K562 (cell line): ENCODE results near the gene CFAP251. TPM values are rescaled to one million over a fixed set of nuclear protein-coding genes. Genes with fewer than 3 reads are reported as not detected.

Experiments
- ATAC-seq: fragments of 200-7000 bp; cut with Tn5 transposase; 3 replicates; pipeline ENCODE4 v1.9.1; 2020; ENCODE audit warnings: moderate library complexity
- BruUV-seq: library from RNA; stranded (reverse); fragments of 400-500 nt; replicated peaks from 2 replicates; lab custom pipeline; 2021; lab: Mats Ljungman, UMichigan
- CTCF ChIA-PET: fragments of 300-600 bp; formaldehyde crosslinking; extraction: SDS; loops from one replicate; lab custom pipeline; 2021; ENCODE audit warnings: low intra/inter-chr PET ratio; lab: Yijun Ruan, JAX
- POLR2A ChIA-PET: fragments of 300-600, 350-650 bp; sonication (Branson Sonifier 250); formaldehyde crosslinking; extraction: SDS; loops from one replicate; lab custom pipeline; 2021; ENCODE audit warnings: antibody characterized with exemption, inconsistent platforms; lab: Yijun Ruan, JAX
- DNase-seq, 4 experiments: peaks; one replicate each; pipeline versions ENCODE4 v3.0.0 to v3.0.0-alpha.2; 2011 to 2018; ENCODE audit warnings: low spot score in 3 of 4, mixed read lengths in 3 of 4; ENCODE audit errors: extremely low read depth in 1 of 4
- FAIRE-seq: peaks from 2 replicates; lab custom pipeline; 2011; peaks lifted over from hg19 to GRCh38; lab: Jason Lieb, UNC
- H2AFZ ChIP-seq: 2 replicates; pipeline ENCODE4 v1.6.0; 2011; ENCODE audit warnings: low read depth, low read length, control low read depth, inconsistent platforms
- H3K27ac ChIP-seq: fragments of 200-600 bp; 3 replicates; pipeline ENCODE4 v1.8.0; 2011; ENCODE audit warnings: low read depth, mild to moderate bottlenecking, control low read depth, inconsistent platforms, low read length, moderate library complexity, mixed read lengths; ENCODE audit errors: extremely low read depth
- H3K27me3 ChIP-seq, 2 experiments: fragments of 300-600 bp in 1 of 2; 2 replicates in 1 of 2; 3 replicates in 1 of 2; pipeline versions ENCODE4 v1.6.0 to v1.8.0; 2011; ENCODE audit warnings: inconsistent platforms in 2 of 2, low read length in 2 of 2, mild to moderate bottlenecking in 1 of 2, mixed read lengths in 1 of 2, moderate library complexity in 1 of 2; ENCODE audit not compliant: control insufficient read depth in 2 of 2, insufficient read depth in 2 of 2
- H3K36me3 ChIP-seq: fragments of 300-600 bp; 3 replicates; pipeline ENCODE4 v1.8.0; 2011; ENCODE audit warnings: mild to moderate bottlenecking, low read length, inconsistent platforms; ENCODE audit not compliant: control insufficient read depth, insufficient read depth
- H3K4me1 ChIP-seq, 2 experiments: fragments of 200-600 bp in 1 of 2; replicated peaks in 1 of 2; 2 replicates in 1 of 2; 3 replicates in 1 of 2; pipeline versions ENCODE4 v1.5.1 to v1.8.0; 2011; ENCODE audit warnings: inconsistent platforms in 2 of 2, low read length in 2 of 2, mild to moderate bottlenecking in 1 of 2, mixed read lengths in 1 of 2, moderate library complexity in 1 of 2; ENCODE audit not compliant: control insufficient read depth in 2 of 2, insufficient read depth in 2 of 2
- H3K4me2 ChIP-seq: 2 replicates; pipeline ENCODE4 v1.6.1; 2011; ENCODE audit warnings: low read length, control low read depth, inconsistent platforms, mixed read lengths; ENCODE audit not compliant: insufficient read depth
- H3K4me3 ChIP-seq: fragments of 200-600 bp; sonication (generic), shearing (Covaris generic); 2 replicates; pipeline ENCODE4 v1.5.1; 2016; ENCODE audit warnings: control low read depth, inconsistent platforms
- H3K79me2 ChIP-seq: fragments of 200-600 bp; 3 replicates; pipeline ENCODE4 v1.8.0; 2011; ENCODE audit warnings: low read length, inconsistent platforms; ENCODE audit not compliant: control insufficient read depth, insufficient read depth
- H3K9ac ChIP-seq, 2 experiments: 2 replicates each; pipeline versions ENCODE4 v1.6.0 to v1.6.1; 2011; ENCODE audit warnings: low read depth in 2 of 2, low read length in 2 of 2, control low read depth in 1 of 2, inconsistent platforms in 1 of 2, mild to moderate bottlenecking in 1 of 2, mixed read lengths in 1 of 2; ENCODE audit not compliant: insufficient read depth in 1 of 2
- H3K9me1 ChIP-seq: one replicate; pipeline ENCODE4 v1.6.0; 2011; ENCODE audit warnings: inconsistent platforms, mild to moderate bottlenecking, low read length, moderate library complexity; ENCODE audit not compliant: control insufficient read depth, insufficient read depth
- H3K9me3 ChIP-seq: replicated peaks from 2 replicates; pipeline ENCODE4 v1.5.1; 2011; ENCODE audit warnings: low read depth, low read length, inconsistent platforms; ENCODE audit not compliant: control insufficient read depth, insufficient read depth
- H4K20me1 ChIP-seq: replicated peaks from 2 replicates; pipeline ENCODE4 v1.6.1; 2011; ENCODE audit warnings: low read length, inconsistent platforms, mixed read lengths; ENCODE audit not compliant: control insufficient read depth, insufficient read depth
- BDP1 ChIP-seq: IDR thresholded peaks from 3 replicates; pipeline ENCODE4 v1.6.1; 2011; ENCODE audit not compliant: insufficient read length, insufficient read depth
- DACH1 ChIP-seq: fragments of 450-650 bp; IDR thresholded peaks from 2 replicates; pipeline ENCODE4 v1.6.1; 2018; ENCODE audit not compliant: partially characterized antibody
- ERF ChIP-seq: fragments of 450-650 bp; formaldehyde crosslinking; IDR thresholded peaks from 2 replicates; pipeline ENCODE4 v1.4.0; 2020; ENCODE audit warnings: mild to moderate bottlenecking, mixed read lengths
- RBFOX2 ChIP-seq: fragments of 200-400 bp; formaldehyde crosslinking; IDR thresholded peaks from 2 replicates; pipeline ENCODE4 v1.6.1; 2017; ENCODE audit warnings: low read depth, mild to moderate bottlenecking, low read length, moderate library complexity
- RFX1 ChIP-seq: fragments of 450-650 bp; IDR thresholded peaks from 2 replicates; pipeline ENCODE4 v1.6.1; 2016; ENCODE audit warnings: mild to moderate bottlenecking, moderate library complexity
- SREBF1 ChIP-seq: fragments of 150-350 bp; IDR thresholded peaks from 2 replicates; pipeline ENCODE4 v1.6.1; 2014; ENCODE audit warnings: antibody characterized with exemption, low read depth, low read length, borderline replicate concordance
- ZC3H4 ChIP-seq: sonication (generic); formaldehyde crosslinking; IDR thresholded peaks from 2 replicates; pipeline ENCODE4 v1.9.0; 2021; ENCODE audit warnings: missing genetic modification reagents, borderline replicate concordance
- ZKSCAN8 ChIP-seq: fragments of 200-800 bp; sonication (Bioruptor generic); IDR thresholded peaks from 2 replicates; pipeline ENCODE4 v1.6.1; 2016; ENCODE audit warnings: missing genetic modification characterization, missing compliant biosample characterization
- ZNF124 ChIP-seq: sonication (generic); formaldehyde crosslinking; IDR thresholded peaks from 2 replicates; pipeline ENCODE4 v1.8.1; 2022; ENCODE audit warnings: missing genetic modification reagents
- ZNF586 ChIP-seq: fragments of 450-650 bp; formaldehyde crosslinking; conservative IDR thresholded peaks from 2 replicates; pipeline ENCODE4 v1.4.0; 2020; ENCODE audit warnings: mild to moderate bottlenecking, moderate library complexity
- WGBS: fragments of 100-300 bp; shearing (Covaris generic); methylation state at CpG from one replicate; pipeline ENCODE4 v1.1.6; 2016; ENCODE audit warnings: low coverage, mixed read lengths; ENCODE audit not compliant: insufficient coverage; ENCODE audit errors: missing lambda C conversion rate; 5-methylcytosine and 5-hydroxymethylcytosine counted together
- in situ Hi-C: fragments of 300-500 bp; cut with MboI; formaldehyde crosslinking; loops from 4 replicates; pipeline ENCODE4 v1.15.0; 2018; ENCODE audit warnings: inconsistent platforms, mixed read lengths
- intact Hi-C: fragments of 100-400 bp; cut with micrococcal nuclease; formaldehyde crosslinking; loops from 2 replicates; pipeline ENCODE4 v1.14.2; 2022
- polyA plus RNA-seq, 8 experiments: library from polyadenylated mRNA; depleted of rRNA in 4 of 8; stranded (reverse) in 5 of 8; unstranded in 3 of 8; fragments of >200 nt; fragmentation: Nextera tagmentation in 2 of 8; fragmentation: Illumina TruSeq in 1 of 8; extraction: Ambion mirVana in 2 of 8; extraction: Trizol in 1 of 8; gene quantifications; 2 replicates each; pipeline versions ENCODE4 v1.2.1 to v1.2.3, GENCODE V29; 2011 to 2014; ENCODE audit warnings: inconsistent platforms in 1 of 8, missing spikeins in 1 of 8
- total RNA-seq, 7 experiments: library from RNA; depleted of rRNA in 6 of 7; stranded (reverse); fragments of >200 nt in 6 of 7; fragmentation: Illumina TruSeq in 2 of 7; extraction: Trizol in 2 of 7; gene quantifications; 2 replicates each; pipeline versions ENCODE4 v1.2.1 to v1.2.3, GENCODE V29; 2011 to 2021; ENCODE audit warnings: low replicate concordance in 1 of 7
- TF ChIP-seq, protein P1 (sequence below): fragments of 250-450 bp; sonication (Bioruptor Pico); IDR thresholded peaks from 2 replicates; pipeline ENCODE4 v1.6.1; 2021; ENCODE audit warnings: mild to moderate bottlenecking
- TF ChIP-seq, protein P2 (sequence below): fragments of 250-450 bp; sonication (Bioruptor Pico); IDR thresholded peaks from 2 replicates; pipeline ENCODE4 v1.4.0; 2020; ENCODE audit warnings: mild to moderate bottlenecking, moderate library complexity

CFAP251 gene
- total and polyA plus RNA-seq, 9 of the 15 experiments (the other 6 are each of a cell fraction or from before 2014, with no cell fraction given), result 16.6 to 31.0 (median 19.1) TPM

DNA sequence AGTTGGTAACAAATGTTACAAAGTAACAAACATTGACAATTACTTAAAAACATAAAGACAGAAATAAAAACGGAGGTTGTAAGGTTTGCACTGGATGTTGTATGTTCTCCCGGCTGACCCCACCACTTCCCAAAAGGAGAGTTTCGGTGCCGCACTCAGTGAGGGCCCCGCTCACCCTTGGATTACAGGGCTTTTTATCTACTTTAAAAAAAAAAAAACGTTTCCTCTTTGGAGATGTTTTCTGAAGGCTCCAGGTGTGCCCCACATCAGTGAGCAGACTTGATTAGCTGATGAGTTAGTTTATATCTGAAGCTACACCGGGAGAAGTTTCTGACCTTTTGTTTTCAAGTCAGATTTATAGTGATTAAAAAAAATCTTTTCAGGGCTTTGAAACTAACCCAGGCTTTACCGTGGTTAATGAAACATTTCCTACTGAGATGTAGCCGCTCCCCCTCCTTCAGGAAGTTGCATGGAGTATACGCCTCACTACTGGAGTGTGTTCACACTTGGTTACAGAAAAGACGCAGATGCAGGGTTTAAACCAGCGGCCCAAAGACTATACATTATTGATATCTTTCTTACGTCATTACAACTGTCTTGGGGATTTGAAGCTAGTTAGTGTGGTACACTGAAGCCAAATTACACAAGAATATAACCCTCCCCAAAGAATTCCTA, 65.3 kb downstream of the CFAP251 start:
- Histone ChIP-seq H3K36me3 (no peaks in the 10 kb centered on the region), H3K9ac (no peak overlapping the region), H3K79me2 (no peaks in the 10 kb centered on the region)
- CTCF ChIA-PET, result no interaction called here
- TF ChIP-seq, protein P1, sequence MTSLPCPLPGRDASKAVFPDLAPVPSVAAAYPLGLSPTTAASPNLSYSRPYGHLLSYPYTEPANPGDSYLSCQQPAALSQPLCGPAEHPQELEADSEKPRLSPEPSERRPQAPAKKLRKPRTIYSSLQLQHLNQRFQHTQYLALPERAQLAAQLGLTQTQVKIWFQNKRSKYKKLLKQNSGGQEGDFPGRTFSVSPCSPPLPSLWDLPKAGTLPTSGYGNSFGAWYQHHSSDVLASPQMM, result no peak
- no peak for TF ChIP-seq DACH1
- TF ChIP-seq ZC3H4 (CRISPR knock-in tag), result no peak
- TF ChIP-seq ERF (CRISPR knock-in tag), result no peak
- TF ChIP-seq, protein P2, sequence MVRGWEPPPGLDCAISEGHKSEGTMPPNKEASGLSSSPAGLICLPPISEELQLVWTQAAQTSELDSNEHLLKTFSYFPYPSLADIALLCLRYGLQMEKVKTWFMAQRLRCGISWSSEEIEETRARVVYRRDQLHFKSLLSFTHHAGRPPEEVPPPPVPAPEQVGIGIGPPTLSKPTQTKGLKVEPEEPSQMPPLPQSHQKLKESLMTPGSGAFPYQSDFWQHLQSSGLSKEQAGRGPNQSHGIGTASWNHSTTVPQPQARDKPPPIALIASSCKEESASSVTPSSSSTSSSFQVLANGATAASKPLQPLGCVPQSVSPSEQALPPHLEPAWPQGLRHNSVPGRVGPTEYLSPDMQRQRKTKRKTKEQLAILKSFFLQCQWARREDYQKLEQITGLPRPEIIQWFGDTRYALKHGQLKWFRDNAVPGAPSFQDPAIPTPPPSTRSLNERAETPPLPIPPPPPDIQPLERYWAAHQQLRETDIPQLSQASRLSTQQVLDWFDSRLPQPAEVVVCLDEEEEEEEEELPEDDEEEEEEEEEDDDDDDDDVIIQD (CRISPR knock-in tag), result no peak
- no peak for TF ChIP-seq SREBF1
- no peak for TF ChIP-seq ZKSCAN8
- no peak for TF ChIP-seq RBFOX2
- TF ChIP-seq BDP1, result no peak
- TF ChIP-seq ZNF124 (CRISPR knock-in tag), result no peak
- no peak for TF ChIP-seq RFX1
- no peak for TF ChIP-seq ZNF586
- TF ChIP-seq, all 486 proteins: peak for 0
- H3K4me2 ChIP-seq, result no peak overlapping the region
- in situ Hi-C loops, result no loop called here
- FAIRE-seq (no peak), ATAC-seq (no peak), DNase-seq (no peak)
- POLR2A ChIA-PET, result interaction anchor here (1.0 to 1.2 kb wide), 2 partner anchors 12 to 17 kb away, joined by 4 to 8 read pairs; no protein-coding TSS in a partner anchor
- peaks cover 4 to 5% of the 10 kb centered on the region in 2 experiments; a peak in 2 of 5 replicates for H3K4me1 ChIP-seq
- H3K9me3 ChIP-seq, result no peaks in the 10 kb centered on the region
- intact Hi-C loops, result no loop called here
- H3K4me3 ChIP-seq, result no peak overlapping the region
- H4K20me1 ChIP-seq, result no peaks in the 10 kb centered on the region
- H3K27ac ChIP-seq, result no peak overlapping the region
- H3K27me3 ChIP-seq, result no peaks in the 10 kb centered on the region
- 38% methylated on average over 13 of the region's 13 CpGs for WGBS
- H3K9me1 ChIP-seq, result no peaks in the 10 kb centered on the region
- BruUV-seq, result no TSS peak
- no peak overlapping the region for H2AFZ ChIP-seq
